ENCODE results near the gene PALB2.

DNA sequence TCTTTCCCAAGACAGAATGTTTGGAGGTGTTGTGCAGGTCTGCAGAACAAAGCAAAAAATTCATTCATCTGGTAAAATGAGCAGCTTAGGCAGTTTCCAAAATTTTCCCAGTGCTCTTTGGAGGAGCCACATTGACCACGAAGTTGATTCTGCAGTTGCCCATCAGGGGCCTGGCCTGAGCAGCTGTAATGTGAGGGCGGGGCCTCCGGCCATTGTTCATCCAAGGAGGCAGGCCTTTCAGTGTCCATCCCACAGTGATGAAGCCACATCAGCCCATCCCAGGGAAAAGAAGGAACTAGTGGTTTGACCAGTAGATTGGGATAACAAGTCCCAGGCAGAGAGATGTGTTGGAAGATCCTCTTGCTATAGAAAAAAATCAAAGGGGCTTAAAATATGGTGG is 73.5 kb downstream of the PALB2 start:
- TF ChIP-seq EGR1 (IDR thresholded peaks at IDR 0.05) = no peak
- TF ChIP-seq CEBPB (IDR thresholded peaks at IDR 0.05) = no peak
- TF ChIP-seq, protein P1, sequence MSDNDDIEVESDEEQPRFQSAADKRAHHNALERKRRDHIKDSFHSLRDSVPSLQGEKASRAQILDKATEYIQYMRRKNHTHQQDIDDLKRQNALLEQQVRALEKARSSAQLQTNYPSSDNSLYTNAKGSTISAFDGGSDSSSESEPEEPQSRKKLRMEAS (IDR thresholded peaks at IDR 0.05) = no peak
- TF ChIP-seq EP300 (IDR thresholded peaks at IDR 0.05; ENCODE audit: borderline replicate concordance) = no peak
- no peak for TF ChIP-seq TAF1 (IDR thresholded peaks at IDR 0.05; ENCODE audit: low read depth)
- no peak for TF ChIP-seq NFIC (IDR thresholded peaks at IDR 0.05)
- no peak for TF ChIP-seq YY1 (IDR thresholded peaks at IDR 0.05; ENCODE audit: low read depth)
- TF ChIP-seq, protein P2, sequence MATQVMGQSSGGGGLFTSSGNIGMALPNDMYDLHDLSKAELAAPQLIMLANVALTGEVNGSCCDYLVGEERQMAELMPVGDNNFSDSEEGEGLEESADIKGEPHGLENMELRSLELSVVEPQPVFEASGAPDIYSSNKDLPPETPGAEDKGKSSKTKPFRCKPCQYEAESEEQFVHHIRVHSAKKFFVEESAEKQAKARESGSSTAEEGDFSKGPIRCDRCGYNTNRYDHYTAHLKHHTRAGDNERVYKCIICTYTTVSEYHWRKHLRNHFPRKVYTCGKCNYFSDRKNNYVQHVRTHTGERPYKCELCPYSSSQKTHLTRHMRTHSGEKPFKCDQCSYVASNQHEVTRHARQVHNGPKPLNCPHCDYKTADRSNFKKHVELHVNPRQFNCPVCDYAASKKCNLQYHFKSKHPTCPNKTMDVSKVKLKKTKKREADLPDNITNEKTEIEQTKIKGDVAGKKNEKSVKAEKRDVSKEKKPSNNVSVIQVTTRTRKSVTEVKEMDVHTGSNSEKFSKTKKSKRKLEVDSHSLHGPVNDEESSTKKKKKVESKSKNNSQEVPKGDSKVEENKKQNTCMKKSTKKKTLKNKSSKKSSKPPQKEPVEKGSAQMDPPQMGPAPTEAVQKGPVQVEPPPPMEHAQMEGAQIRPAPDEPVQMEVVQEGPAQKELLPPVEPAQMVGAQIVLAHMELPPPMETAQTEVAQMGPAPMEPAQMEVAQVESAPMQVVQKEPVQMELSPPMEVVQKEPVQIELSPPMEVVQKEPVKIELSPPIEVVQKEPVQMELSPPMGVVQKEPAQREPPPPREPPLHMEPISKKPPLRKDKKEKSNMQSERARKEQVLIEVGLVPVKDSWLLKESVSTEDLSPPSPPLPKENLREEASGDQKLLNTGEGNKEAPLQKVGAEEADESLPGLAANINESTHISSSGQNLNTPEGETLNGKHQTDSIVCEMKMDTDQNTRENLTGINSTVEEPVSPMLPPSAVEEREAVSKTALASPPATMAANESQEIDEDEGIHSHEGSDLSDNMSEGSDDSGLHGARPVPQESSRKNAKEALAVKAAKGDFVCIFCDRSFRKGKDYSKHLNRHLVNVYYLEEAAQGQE (IDR thresholded peaks at IDR 0.05; ENCODE audit: low read depth) = no peak
